Measurements from ENCODE around the gene C2CD2.

Gene C2CD2

GRCh38 chr21:41948078-41948895 is 5.5 kb downstream of the C2CD2 start:
- Histone ChIP-seq H2AFZ (ENCODE audit: low read length) (no peak overlapping the region), H3K9me2 (ENCODE audit: low read depth, low read length) (no peaks in the 10 kb centered on the region), H3K27me3 (ENCODE audit: insufficient read depth, low read length) (peaks cover 10% of the 10 kb centered on the region), H4K20me1 (ENCODE audit: insufficient read depth, low read length) (no peaks in the 10 kb centered on the region), H3K79me2 (ENCODE audit: insufficient read depth, low read length) (no peaks in the 10 kb centered on the region), H3K9ac (ENCODE audit: low read length) (no peak overlapping the region), H3K4me1 (ENCODE audit: insufficient read depth, low read length, severe bottlenecking) (no peaks in the 10 kb centered on the region), H3K4me3 (ENCODE audit: low read depth, low read length, poor library complexity, severe bottlenecking) (no peak overlapping the region), H3K36me3 (ENCODE audit: insufficient read depth, low read length) (peaks cover 5% of the 10 kb centered on the region; the same call in 1 of the 2 replicates), H3F3A (ENCODE audit: insufficient read depth, low read length) (no peaks in the 10 kb centered on the region), H3K9me3 (ENCODE audit: low read length) (peaks cover 6% of the 10 kb centered on the region; the same call in 1 of the 2 replicates), H3K27ac (ENCODE audit: low read depth, low read length, poor library complexity, severe bottlenecking) (no peak overlapping the region), H3K4me2 (ENCODE audit: low read length) (no peak overlapping the region)
- TF ChIP-seq CTCF (IDR thresholded peaks at IDR 0.05; ENCODE audit: low read length), result no peak
- TF ChIP-seq EZH2 (IDR thresholded peaks at IDR 0.05; ENCODE audit: borderline replicate concordance, low read length), result no peak

- H4K20me1 ChIP-seq (ENCODE audit: insufficient read depth, low read length), result no peaks in the 10 kb centered on the region
- H3K9me3 ChIP-seq (ENCODE audit: low read length), result peaks cover 6% of the 10 kb centered on the region; the same call in 1 of the 2 replicates
- TF ChIP-seq EZH2 (IDR thresholded peaks at IDR 0.05; ENCODE audit: borderline replicate concordance, low read length), result no peak
- no peak for TF ChIP-seq CTCF (IDR thresholded peaks at IDR 0.05; ENCODE audit: low read length)
- no peak overlapping the region for H3K9ac ChIP-seq (ENCODE audit: low read length)
- no peaks in the 10 kb centered on the region for H3K79me2 ChIP-seq (ENCODE audit: insufficient read depth, low read length)
- H3K27ac ChIP-seq (ENCODE audit: low read depth, low read length, poor library complexity, severe bottlenecking), result no peak overlapping the region
- H3K4me2 ChIP-seq (ENCODE audit: low read length), result no peak overlapping the region
- H2AFZ ChIP-seq (ENCODE audit: low read length), result no peak overlapping the region
- H3K4me1 ChIP-seq (ENCODE audit: insufficient read depth, low read length, severe bottlenecking), result no peaks in the 10 kb centered on the region
- no peak overlapping the region for H3K4me3 ChIP-seq (ENCODE audit: low read depth, low read length, poor library complexity, severe bottlenecking)
- no peaks in the 10 kb centered on the region for H3F3A ChIP-seq (ENCODE audit: insufficient read depth, low read length)
- peaks cover 10% of the 10 kb centered on the region for H3K27me3 ChIP-seq (ENCODE audit: insufficient read depth, low read length)
- no peaks in the 10 kb centered on the region for H3K9me2 ChIP-seq (ENCODE audit: low read depth, low read length)
- H3K36me3 ChIP-seq (ENCODE audit: insufficient read depth, low read length), result peaks cover 5% of the 10 kb centered on the region; the same call in 1 of the 2 replicates
These were observed 7.8 kb downstream of the C2CD2 start for GRCh38 chr21:41945982-41946381.

- TF ChIP-seq EZH2 (IDR thresholded peaks at IDR 0.05; ENCODE audit: borderline replicate concordance, low read length) (no peak), CTCF (IDR thresholded peaks at IDR 0.05; ENCODE audit: low read length) (no peak)
- no peaks in the 10 kb centered on the region for H3K9me2 ChIP-seq (ENCODE audit: low read depth, low read length)
These were observed 10.0 kb downstream of the C2CD2 start for GRCh38 chr21:41943851-41944250.

More at GRCh38 chr21:41943851-41944250, 10.0 kb downstream of the C2CD2 start:
- peaks cover 5% of the 10 kb centered on the region; the same call in 1 of the 2 replicates for H3K36me3 ChIP-seq (ENCODE audit: insufficient read depth, low read length)
- no peaks in the 10 kb centered on the region for H4K20me1 ChIP-seq (ENCODE audit: insufficient read depth, low read length)
- no peak overlapping the region for H3K27ac ChIP-seq (ENCODE audit: low read depth, low read length, poor library complexity, severe bottlenecking)
- peaks cover 10% of the 10 kb centered on the region for H3K27me3 ChIP-seq (ENCODE audit: insufficient read depth, low read length)
- H3K79me2 ChIP-seq (ENCODE audit: insufficient read depth, low read length), result no peaks in the 10 kb centered on the region
- H3K4me1 ChIP-seq (ENCODE audit: insufficient read depth, low read length, severe bottlenecking), result no peaks in the 10 kb centered on the region
- no peak overlapping the region for H3K4me3 ChIP-seq (ENCODE audit: low read depth, low read length, poor library complexity, severe bottlenecking)
- H3K4me2 ChIP-seq (ENCODE audit: low read length), result no peak overlapping the region
- no peaks in the 10 kb centered on the region for H3F3A ChIP-seq (ENCODE audit: insufficient read depth, low read length)
- no peak overlapping the region for H2AFZ ChIP-seq (ENCODE audit: low read length)
- H3K9ac ChIP-seq (ENCODE audit: low read length), result no peak overlapping the region
- H3K9me3 ChIP-seq (ENCODE audit: low read length), result peaks cover 6% of the 10 kb centered on the region; the same call in 1 of the 2 replicates
